A204.1 (cell line): ENCODE measurements around the gene GPC6.
"Not testable (repeated sequence)": the region's sequence is repeated elsewhere in the genome, so short reads cannot be mapped to it uniquely, and the experiment has no call there.

Experiments
- FAIRE-seq: peaks from 2 replicates; lab custom pipeline; 2012; peaks lifted over from hg19 to GRCh38; lab: Jason Lieb, UNC

GPC6 gene

DNA sequence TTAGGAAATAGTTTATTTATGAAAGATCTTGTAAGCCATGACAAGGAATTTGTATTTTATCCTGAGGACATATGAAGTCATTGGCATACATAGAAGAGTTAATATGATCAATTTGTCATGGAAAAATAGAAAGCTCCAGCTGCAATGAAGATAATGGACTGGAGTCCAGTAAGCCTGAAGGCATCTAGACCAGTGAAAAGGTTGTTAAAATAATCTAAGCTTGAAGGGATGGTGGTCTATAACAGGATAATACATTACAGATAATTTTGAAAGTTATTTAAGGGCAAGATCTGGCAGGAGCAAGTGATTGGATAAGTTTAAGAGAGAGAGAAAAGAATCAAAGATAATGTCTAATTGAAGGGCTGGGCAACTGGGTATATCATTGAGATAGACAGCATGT is 224.2 kb downstream of the GPC6 start:
- FAIRE-seq, result no peak

DNA sequence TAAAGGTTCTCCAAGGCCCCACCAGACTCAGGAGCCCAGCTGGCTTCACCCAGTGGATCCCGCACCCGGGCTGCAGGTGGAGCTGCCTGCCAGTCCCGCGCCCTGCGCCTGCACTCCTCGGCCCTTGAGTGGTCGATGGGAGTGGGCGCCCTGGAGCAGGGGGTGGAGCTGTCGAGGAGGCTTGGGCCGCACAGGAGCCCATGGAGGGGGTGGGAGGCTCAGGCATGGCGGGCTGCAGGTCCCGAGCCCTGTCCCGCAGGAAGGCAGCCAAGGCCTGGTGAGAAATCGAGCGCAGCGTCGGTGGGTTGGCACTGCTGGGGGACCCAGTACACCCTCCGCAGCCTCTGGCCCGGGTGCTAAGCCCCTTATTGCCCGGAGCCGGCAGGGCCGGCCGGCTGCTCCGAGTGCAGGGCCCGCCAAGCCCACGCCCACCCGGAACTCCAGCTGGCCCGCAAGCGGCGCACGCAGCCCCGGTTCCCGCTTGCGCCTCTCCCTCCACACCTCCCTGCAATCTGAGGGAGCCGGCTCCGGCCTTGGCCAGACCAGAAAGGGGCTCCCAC is 228.1 kb downstream of the GPC6 start:
- not testable (repeated sequence) for FAIRE-seq

DNA sequence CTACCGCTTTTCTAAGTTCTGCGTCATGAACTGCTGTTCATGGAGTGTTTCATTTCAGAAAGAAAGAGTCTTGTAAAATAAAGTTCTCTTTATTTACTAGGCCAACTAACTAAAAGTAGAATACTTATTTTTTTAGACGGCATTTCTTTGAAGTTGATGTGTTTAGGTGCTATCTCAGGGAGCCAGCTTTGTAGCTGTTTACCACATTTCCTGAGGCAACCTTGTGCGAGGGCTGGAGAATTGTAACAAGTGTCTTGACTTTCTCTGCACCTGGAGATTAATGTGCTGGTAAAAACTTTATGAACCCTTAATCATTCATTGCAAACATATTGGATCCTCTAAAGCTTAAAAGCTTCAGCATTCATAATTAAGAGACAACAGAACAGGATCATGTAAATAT is 229.3 kb downstream of the GPC6 start:
- FAIRE-seq, result no peak

- no peak for FAIRE-seq
Observed at GRCh38 chr13:93460005-93460404, 233.4 kb downstream of the GPC6 start.

DNA sequence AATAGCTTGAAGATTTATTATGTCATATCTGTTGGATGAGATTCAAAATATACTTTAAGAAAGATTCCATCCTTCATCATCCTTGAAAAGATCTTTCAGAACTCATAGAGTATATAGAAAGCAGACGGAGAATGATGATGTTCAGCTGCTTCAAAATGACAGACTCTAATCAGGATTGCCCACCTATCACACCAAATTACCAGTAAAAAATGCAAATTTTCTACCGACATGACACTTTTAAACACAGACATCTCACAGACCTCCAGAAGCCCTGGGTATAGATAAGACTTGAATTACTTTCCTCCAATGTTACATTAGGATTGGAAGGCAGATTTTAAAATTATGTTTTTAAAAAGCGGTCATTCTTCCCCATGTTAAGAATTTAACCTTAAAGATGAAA is 235.5 kb downstream of the GPC6 start:
- no peak for FAIRE-seq

DNA sequence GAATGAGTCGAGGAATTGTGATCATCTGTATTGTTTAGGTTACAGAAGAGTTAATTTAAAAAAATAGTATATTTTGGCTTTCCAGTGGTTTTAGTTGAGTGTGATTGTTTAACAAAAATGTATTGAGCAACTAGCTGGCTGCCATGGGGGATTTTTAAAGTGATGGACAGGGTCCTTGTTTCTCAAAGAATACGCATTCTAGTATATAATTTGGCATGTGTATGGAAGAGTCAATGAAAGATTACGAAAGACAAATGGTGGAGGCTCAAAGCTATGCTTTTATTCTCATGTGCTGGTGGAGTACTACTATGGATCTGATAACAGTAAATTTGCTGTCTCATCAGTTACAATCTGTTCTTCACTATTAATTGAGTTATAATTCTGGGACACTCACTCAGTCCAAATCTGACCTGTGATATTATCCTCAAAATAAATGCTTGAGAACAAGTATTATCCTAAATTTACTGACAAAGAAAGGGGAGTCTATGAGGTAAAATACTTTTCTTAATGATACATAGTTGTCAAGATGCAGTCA is 240.0 kb downstream of the GPC6 start:
- no peak for FAIRE-seq

GRCh38 chr13:93467175-93467574 is 240.6 kb downstream of the GPC6 start:
- FAIRE-seq, result no peak

DNA sequence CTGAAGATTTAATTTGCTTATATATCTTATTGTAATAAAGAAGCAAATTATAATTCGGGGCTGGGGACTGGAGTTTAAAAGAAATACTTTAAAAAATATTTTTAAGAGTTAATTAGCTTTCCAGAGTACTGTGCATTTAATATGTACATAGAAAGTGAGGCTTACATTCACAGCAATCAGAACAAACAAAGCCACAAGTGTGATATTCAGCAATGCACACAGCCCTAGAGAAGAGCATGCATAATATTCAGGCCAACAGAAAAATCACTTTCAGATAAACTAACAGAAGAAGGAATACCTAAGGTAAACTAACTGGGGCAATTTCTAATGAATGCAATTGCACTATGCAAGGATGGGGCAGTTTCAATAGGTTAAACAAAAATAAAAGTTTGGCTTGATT is 241.8 kb downstream of the GPC6 start:
- no peak for FAIRE-seq

- FAIRE-seq, result no peak
Observed at GRCh38 chr13:93472296-93472695, 245.7 kb downstream of the GPC6 start.

- no peak for FAIRE-seq
Observed at GRCh38 chr13:93472814-93473296, 246.2 kb downstream of the GPC6 start.

DNA sequence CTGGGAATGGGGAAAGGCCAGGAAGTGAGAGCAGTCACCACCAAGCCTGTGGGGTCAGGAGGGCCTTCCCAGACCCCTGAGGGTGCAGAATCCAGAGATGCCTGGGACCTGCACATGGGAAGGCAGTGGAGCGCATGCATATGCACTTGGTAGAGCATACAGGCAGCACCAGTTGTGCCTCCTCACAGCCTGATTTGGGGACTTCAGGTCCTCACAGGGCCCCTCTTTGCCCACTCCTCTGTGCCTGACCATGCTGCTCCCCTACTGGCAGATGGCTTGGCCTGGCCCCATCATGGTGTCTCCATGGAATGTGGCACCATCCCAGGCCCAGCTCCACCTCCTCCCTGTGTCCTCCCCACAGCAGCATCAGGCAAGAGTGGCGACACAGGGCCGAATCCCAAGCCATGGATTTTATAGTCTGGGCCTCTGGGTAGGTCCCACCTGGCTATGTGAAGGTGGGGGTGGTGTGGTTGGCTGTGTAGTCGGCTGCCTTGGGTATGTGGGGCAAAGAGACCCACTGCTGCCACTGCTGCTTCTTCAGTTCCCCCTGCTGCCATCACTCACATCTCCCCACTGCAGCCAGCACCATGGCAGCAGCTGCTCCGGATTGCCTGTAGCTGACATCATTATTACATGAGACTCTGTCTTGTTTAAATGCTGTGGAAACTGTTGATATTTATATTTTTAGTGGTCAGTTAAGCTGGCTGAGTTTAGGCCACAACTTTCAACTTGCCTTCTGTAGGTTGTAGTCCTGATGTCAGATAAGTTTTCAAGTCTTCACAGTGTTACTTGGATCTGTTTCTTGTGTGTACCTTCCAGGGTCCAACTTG is 247.0 kb downstream of the GPC6 start:
- FAIRE-seq, result no peak

GRCh38 chr13:93476175-93476574 is 249.6 kb downstream of the GPC6 start:
- FAIRE-seq, result no peak

DNA sequence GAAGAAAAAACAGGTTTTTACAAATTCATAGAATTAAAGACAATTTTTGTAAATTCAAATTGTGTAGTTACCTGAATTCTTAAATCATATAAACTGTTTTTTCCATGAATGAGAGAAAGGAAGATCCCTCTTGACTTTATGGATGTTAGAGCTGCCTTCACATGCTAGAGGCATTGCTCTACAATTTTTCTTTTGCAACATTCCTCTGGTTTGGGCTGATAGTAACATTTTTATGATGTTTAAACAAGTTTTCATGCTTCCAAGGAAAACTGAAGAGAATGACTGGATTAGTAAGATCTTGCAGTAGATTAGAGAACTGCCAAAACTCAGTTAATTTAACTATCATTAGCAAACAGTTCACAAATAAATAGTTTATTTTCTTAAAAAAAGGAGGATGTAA is 250.6 kb downstream of the GPC6 start:
- peak; percentile 87 for FAIRE-seq

GRCh38 chr13:93480553-93481106 is 254.0 kb downstream of the GPC6 start:
- no peak for FAIRE-seq

GRCh38 chr13:93496117-93496516 is 269.5 kb downstream of the GPC6 start:
- FAIRE-seq, result not testable (repeated sequence)

DNA sequence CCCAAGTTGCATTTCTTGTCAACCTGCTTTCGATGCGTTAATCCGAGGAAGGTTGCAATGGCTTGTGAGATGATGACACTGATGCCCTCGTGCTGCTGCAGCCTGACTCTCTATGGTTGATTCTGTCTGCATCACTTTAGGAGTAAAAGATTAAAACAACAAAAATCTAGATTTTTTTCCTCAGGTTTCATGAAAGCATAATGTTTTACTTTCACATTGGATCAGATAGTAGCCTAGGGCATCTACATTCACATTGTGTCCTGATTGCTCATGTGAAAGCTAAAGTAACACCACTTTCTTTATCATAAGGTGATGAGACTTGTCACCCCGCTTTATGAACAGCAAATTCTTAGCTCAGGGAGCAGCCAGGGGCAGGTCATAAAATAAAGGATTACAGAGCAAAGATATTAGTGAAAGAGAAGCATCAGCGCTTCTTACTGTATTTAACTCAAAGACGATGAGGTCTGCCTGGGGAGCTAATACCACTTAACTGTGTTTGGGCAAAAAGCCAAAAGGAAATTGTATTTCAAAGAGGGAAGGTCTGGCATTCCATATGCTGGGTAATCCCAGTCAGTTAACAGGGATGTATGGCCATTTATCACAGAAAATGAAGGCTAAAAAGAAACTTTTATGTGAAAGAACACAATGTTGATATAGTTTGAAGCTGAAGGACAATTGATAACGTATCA is 270.5 kb downstream of the GPC6 start:
- FAIRE-seq, result no peak

- no peak for FAIRE-seq
Observed at GRCh38 chr13:93499991-93500390, 273.4 kb downstream of the GPC6 start.

- FAIRE-seq, result no peak
Observed at GRCh38 chr13:93502071-93502470, 275.5 kb downstream of the GPC6 start.

GRCh38 chr13:93502987-93503615 is 276.5 kb downstream of the GPC6 start:
- FAIRE-seq, result no peak

GRCh38 chr13:93505104-93505952 is 278.7 kb downstream of the GPC6 start:
- FAIRE-seq, result no peak

- FAIRE-seq, result peak; percentile 43
Observed at GRCh38 chr13:93511011-93511410, 284.4 kb downstream of the GPC6 start.
